Measurements from ENCODE around the gene OR13C2. TPM values are rescaled to one million over a fixed set of nuclear protein-coding genes. Genes with fewer than 3 reads are reported as not detected.
"Not testable (repeated sequence)": the region's sequence is repeated elsewhere in the genome, so short reads cannot be mapped to it uniquely, and the experiment has no call there.

Gene OR13C2, protein sequence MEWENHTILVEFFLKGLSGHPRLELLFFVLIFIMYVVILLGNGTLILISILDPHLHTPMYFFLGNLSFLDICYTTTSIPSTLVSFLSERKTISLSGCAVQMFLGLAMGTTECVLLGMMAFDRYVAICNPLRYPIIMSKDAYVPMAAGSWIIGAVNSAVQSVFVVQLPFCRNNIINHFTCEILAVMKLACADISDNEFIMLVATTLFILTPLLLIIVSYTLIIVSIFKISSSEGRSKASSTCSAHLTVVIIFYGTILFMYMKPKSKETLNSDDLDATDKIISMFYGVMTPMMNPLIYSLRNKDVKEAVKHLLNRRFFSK
- not detected in 2 replicates for total RNA-seq

DNA sequence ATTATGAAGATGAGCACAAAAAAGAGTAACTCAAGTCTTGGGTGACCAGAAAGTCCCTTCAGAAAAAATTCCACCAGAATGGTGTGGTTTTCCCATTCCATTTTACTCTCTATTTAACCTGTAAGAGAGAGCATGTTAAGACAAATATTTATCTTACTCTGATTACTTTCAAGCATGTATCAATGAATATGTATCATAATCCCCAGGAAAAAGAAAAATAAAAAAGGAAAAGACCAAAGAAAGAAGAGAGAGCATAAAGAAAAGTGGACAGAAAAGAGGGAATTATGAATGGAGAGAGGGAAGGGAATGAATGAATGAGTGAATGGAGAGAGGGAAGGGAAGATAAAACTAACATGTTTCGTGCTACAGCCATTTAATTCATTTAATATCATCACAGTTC lies at the start of gene OR13C2:
TSS of gene OR13C2 (minus strand) at position 101 of the 400 bp plus-strand sequence. CDS start at position 101, 0 bp downstream.
- H3K4me3 Mint-ChIP-seq; intact Hi-C loops (cut with micrococcal nuclease); H3K4me1 Mint-ChIP-seq (ENCODE audit: low read depth); DNase-seq (ENCODE audit: low spot score); H3K27me3 Mint-ChIP-seq (ENCODE audit: insufficient read depth); H3K36me3 Mint-ChIP-seq (ENCODE audit: low read depth); H3K27ac Mint-ChIP-seq; H3K9me3 Mint-ChIP-seq: not testable (repeated sequence)

DNA sequence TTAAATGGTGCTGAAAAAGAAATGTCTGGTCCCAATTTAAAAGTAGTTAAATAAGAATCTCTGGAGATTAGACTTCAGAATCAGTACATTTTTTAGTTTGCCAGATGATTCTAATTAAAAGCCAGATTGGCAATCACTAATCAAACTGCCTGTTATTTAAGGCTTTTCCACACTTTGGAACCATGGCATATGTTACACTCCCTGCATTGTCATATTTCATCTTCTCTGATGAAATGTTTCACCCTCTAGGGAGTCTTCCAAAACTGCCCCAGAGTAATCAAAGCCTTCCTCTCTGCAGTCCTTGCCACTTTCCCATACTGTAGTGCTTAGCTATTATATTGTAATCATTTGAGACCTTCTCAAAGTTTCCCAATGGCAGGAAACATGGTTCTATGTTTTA lies 30.0 kb upstream of the OR13C2 start:
- Mint-ChIP-seq H3K9me3 (peaks cover 6% of the 10 kb centered on the region), H3K4me1 (ENCODE audit: low read depth) (no peaks in the 10 kb centered on the region), H3K36me3 (ENCODE audit: low read depth) (no peaks in the 10 kb centered on the region), H3K27me3 (ENCODE audit: insufficient read depth) (no peaks in the 10 kb centered on the region), H3K4me3 (no peak overlapping the region), H3K27ac (no peak overlapping the region)
- no peak for DNase-seq (ENCODE audit: low spot score)
- intact Hi-C loops (cut with micrococcal nuclease): no loop called here

DNA sequence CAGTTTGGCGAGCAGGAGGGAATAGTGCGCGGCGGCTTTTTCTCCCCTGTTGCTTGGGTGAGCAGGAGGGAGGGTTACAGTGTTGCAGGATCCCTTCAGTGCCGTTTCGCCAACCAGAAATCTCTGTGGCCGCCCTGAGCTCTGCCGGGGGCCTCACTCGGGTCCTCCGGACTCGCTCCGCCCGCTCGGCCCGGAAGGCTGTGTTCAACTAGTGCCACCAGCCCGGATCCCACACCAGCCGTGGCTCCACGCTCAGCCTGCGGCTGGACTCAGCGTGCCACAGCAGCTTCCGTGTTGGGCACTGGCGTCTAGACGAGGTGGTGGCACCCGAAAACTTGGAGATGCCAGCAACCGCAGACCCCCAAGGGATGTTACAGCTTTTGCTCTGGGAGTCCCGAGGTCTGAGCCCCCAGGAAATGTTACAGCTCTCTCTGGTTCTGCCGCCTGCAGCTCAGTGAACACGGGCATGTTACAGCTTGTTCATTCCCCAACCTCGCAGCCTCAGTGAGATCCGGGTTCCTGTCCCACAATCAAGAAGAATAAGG lies 28.6 kb upstream of the OR13C2 start:
- Mint-ChIP-seq H3K27ac (no peak overlapping the region), H3K9me3 (peaks cover 4% of the 10 kb centered on the region), H3K27me3 (ENCODE audit: insufficient read depth) (no peaks in the 10 kb centered on the region), H3K36me3 (ENCODE audit: low read depth) (no peaks in the 10 kb centered on the region), H3K4me1 (ENCODE audit: low read depth) (no peaks in the 10 kb centered on the region), H3K4me3 (no peak overlapping the region)
- intact Hi-C loops (cut with micrococcal nuclease): no loop called here
- DNase-seq (ENCODE audit: low spot score): no peak

DNA sequence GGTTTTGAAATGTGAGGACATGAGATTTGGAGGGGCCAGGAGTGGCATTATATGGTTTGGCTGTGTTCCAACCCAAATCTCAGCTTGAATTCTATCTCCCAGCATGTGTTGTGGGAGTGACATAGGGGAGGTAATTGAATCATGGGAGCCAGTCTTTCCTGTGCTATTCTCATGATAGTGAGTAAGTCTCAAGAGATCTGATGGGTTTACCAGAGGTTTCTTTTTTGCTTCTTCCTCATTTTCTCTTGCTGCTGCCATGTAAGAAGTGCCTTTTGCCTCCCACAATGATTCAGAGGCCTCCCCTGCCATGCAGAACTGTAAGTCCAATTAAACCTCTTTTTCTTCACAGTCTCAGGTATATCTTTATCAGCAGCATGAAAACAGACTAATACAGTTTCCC lies 20.5 kb upstream of the OR13C2 start:
- H3K27ac Mint-ChIP-seq; DNase-seq (ENCODE audit: low spot score); H3K9me3 Mint-ChIP-seq; H3K36me3 Mint-ChIP-seq (ENCODE audit: low read depth); H3K4me1 Mint-ChIP-seq (ENCODE audit: low read depth); H3K4me3 Mint-ChIP-seq; intact Hi-C loops (cut with micrococcal nuclease); H3K27me3 Mint-ChIP-seq (ENCODE audit: insufficient read depth): not testable (repeated sequence)

DNA sequence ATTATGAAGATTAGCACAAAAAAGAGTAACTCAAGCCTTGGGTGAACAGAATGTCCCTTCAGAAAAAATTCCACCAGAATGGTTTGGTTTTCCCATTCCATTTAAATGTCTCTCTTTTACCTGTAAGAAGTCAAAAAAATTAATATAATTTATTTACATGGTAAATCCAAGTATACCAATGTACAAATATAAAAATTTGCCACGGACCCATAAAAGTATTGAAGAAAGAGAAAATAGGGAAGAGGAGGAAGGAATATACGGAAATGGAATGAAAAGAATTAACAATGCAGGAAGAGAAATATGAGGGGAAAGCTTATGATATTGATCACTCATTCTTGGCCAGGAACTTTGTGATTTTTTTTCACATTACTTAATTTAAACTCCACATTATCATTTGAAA lies 12.7 kb upstream of the OR13C2 start, which contains the start of gene OR13C9:
TSS of gene OR13C9 (minus strand) at position 101 of the 400 bp plus-strand sequence. CDS start at position 101, 0 bp downstream.
- no peaks in the 10 kb centered on the region for H3K36me3 Mint-ChIP-seq (ENCODE audit: low read depth)
- H3K4me1 Mint-ChIP-seq (ENCODE audit: low read depth): no peaks in the 10 kb centered on the region
- no peaks in the 10 kb centered on the region for H3K27me3 Mint-ChIP-seq (ENCODE audit: insufficient read depth)
- H3K27ac Mint-ChIP-seq: no peak within 1 kb of the TSS
- DNase-seq (ENCODE audit: low spot score): no peak
- no peak within 1 kb of the TSS for H3K4me3 Mint-ChIP-seq
- H3K9me3 Mint-ChIP-seq: no peaks in the 10 kb centered on the region
- intact Hi-C loops (cut with micrococcal nuclease): no loop called here

DNA sequence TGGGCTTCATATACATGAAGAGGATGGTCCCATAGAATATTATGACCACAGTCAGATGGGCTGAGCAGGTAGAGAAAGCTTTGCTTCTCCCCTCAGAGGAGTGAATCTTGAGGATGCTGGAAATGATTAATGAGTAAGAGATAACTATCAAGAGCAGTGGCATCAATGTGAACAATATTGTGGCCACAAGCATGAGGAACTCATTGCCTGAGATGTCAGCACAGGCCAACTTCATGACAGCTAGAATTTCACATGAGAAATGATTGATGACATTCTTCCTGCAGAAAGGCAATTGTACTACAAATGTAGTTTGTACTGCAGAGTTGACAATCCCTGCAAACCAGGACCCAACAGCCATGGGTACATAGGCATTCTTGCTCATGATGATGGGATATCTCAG lies 12.0 kb upstream of the OR13C2 start:
- DNase-seq (ENCODE audit: low spot score): no peak
- H3K36me3 Mint-ChIP-seq (ENCODE audit: low read depth): no peaks in the 10 kb centered on the region

DNA sequence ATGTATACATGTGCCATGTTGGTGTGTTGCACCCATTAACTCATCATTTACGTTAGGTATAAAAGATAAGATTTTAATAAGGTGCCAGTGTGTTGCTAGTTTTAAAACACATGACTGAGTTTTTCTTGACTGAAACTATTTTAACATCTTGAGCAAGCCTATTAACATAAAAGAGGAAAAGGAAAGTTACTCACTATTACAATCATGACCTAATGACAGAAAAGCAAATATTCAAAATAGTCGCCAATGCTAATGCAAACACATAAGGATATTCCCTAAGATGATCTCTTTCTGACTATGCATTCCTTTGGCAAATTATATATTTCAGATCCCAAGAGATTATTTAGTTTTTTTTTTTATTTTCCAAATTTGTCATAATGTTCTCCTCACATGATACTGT lies 5.8 kb upstream of the OR13C2 start:
- no peak overlapping the region for H3K27ac Mint-ChIP-seq
- DNase-seq (ENCODE audit: low spot score): no peak
- intact Hi-C loops (cut with micrococcal nuclease): no loop called here
- no peaks in the 10 kb centered on the region for H3K36me3 Mint-ChIP-seq (ENCODE audit: low read depth)
- no peaks in the 10 kb centered on the region for H3K9me3 Mint-ChIP-seq
- H3K27me3 Mint-ChIP-seq (ENCODE audit: insufficient read depth): no peaks in the 10 kb centered on the region
- no peaks in the 10 kb centered on the region for H3K4me1 Mint-ChIP-seq (ENCODE audit: low read depth)
- H3K4me3 Mint-ChIP-seq: no peak overlapping the region

More for the DNA sequence above, 12.0 kb upstream of the OR13C2 start:
- no peaks in the 10 kb centered on the region for H3K9me3 Mint-ChIP-seq
- no peaks in the 10 kb centered on the region for H3K4me1 Mint-ChIP-seq (ENCODE audit: low read depth)
- H3K4me3 Mint-ChIP-seq: no peak overlapping the region
- intact Hi-C loops (cut with micrococcal nuclease): no loop called here
- H3K27ac Mint-ChIP-seq: no peak overlapping the region
- H3K27me3 Mint-ChIP-seq (ENCODE audit: insufficient read depth): no peaks in the 10 kb centered on the region

DNA sequence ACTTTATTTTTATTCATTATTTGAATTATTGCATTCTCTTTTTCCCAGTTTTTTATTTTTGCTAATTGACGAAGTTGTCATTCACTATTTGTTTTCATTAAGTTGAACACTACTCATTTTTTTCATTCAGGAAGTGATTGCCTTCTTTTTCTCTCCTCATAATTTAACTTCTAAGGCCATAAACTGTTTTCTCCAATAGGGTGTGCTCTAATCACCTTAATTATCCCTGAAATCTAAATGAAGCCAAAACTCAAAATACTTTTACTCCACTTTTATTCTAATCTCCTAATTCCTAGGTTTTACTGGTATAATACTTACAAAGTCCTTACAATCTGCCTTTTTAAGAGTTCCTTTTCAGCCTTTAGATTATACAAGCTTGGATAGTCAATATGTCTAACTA lies 2.9 kb upstream of the OR13C2 start:
- Mint-ChIP-seq H3K36me3 (ENCODE audit: low read depth) (no peaks in the 10 kb centered on the region), H3K27me3 (ENCODE audit: insufficient read depth) (no peaks in the 10 kb centered on the region), H3K27ac (no peak overlapping the region), H3K4me3 (no peak overlapping the region), H3K4me1 (ENCODE audit: low read depth) (no peaks in the 10 kb centered on the region), H3K9me3 (no peaks in the 10 kb centered on the region)
- intact Hi-C loops (cut with micrococcal nuclease): no loop called here
- no peak for DNase-seq (ENCODE audit: low spot score)

DNA sequence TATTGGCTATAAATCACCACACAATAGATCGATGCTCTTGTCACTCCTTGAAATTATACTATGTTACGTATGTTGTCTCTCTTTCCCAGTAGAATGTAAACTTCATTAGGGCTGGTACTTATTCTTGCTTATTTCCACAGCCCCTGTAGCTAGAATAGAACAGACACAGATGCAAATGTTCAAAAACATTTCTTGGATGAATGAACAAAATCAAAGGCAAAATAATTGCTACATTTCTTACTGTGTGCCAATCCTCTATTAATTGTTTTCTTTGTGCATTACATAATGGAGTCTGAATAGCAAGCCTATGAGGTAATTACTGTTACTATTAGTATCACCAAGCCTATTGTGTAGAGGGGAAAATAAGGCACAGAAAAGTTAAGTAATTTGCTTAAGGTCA lies 725 bp upstream of the OR13C2 start:
- Mint-ChIP-seq H3K9me3 (no peaks in the 10 kb centered on the region), H3K27me3 (ENCODE audit: insufficient read depth) (no peaks in the 10 kb centered on the region), H3K36me3 (ENCODE audit: low read depth) (no peaks in the 10 kb centered on the region), H3K4me3 (no peak overlapping the region), H3K27ac (no peak overlapping the region), H3K4me1 (ENCODE audit: low read depth) (no peaks in the 10 kb centered on the region)
- DNase-seq (ENCODE audit: low spot score): no peak
- intact Hi-C loops (cut with micrococcal nuclease): no loop called here

DNA sequence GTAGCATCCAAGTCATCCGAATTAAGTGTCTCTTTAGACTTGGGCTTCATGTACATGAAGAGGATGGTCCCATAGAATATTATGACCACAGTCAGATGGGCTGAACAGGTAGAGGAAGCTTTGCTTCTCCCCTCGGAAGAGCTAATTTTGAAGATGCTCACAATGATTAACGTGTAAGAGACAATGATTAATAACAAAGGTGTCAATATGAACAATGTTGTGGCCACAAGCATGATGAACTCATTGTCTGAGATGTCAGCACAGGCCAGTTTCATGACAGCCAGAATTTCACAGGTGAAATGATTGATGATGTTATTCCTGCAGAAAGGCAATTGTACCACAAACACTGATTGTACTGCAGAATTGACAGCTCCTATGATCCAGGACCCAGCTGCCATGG lies 626 bp downstream of the OR13C2 start:
- no peaks in the 10 kb centered on the region for H3K9me3 Mint-ChIP-seq
- DNase-seq (ENCODE audit: low spot score): no peak
- no peaks in the 10 kb centered on the region for H3K27me3 Mint-ChIP-seq (ENCODE audit: insufficient read depth)
- H3K36me3 Mint-ChIP-seq (ENCODE audit: low read depth): no peaks in the 10 kb centered on the region
- no peak overlapping the region for H3K27ac Mint-ChIP-seq
- H3K4me3 Mint-ChIP-seq: no peak overlapping the region
- no peaks in the 10 kb centered on the region for H3K4me1 Mint-ChIP-seq (ENCODE audit: low read depth)
- intact Hi-C loops (cut with micrococcal nuclease): no loop called here

DNA sequence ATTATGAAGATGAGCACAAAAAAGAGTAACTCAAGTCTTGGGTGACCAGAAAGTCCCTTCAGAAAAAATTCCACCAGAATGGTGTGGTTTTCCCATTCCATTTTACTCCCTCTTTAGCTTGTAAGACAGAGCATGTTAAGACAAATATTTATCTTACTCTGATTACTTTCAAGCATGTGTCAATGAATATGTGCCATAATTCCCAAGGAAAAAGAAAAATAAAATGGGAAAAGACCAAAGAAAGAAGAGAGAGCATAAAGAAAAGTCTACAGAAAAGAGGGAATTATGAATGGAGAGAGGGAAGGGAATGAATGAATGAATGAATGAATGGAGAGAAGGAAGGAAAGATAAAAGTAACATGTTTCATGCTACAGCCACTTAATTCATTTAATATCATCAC lies 6.1 kb downstream of the OR13C2 start, which contains the start of gene OR13C5:
TSS of gene OR13C5 (minus strand) at position 101 of the 400 bp plus-strand sequence. CDS start at position 101, 0 bp downstream.
- intact Hi-C loops (cut with micrococcal nuclease); H3K36me3 Mint-ChIP-seq (ENCODE audit: low read depth); H3K27ac Mint-ChIP-seq; DNase-seq (ENCODE audit: low spot score); H3K4me1 Mint-ChIP-seq (ENCODE audit: low read depth); H3K9me3 Mint-ChIP-seq; H3K4me3 Mint-ChIP-seq; H3K27me3 Mint-ChIP-seq (ENCODE audit: insufficient read depth): not testable (repeated sequence)

DNA sequence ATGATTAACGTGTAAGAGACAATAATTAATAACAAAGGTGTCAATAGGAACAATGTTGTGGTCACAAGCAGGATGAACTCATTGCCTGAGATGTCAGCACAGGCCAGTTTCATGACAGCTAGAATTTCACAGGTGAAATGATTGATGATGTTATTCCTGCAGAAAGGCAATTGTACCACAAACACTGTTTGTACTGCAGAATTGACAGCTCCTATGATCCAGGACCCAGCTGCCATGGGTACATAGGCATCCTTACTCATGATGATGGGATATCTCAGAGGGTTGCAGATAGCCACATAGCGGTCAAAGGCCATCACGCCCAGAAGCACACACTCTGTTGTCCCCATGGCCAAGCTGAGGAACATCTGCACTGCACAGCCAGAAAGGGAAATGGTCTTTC lies 6.7 kb downstream of the OR13C2 start:
- H3K27me3 Mint-ChIP-seq (ENCODE audit: insufficient read depth); DNase-seq (ENCODE audit: low spot score); H3K27ac Mint-ChIP-seq; H3K36me3 Mint-ChIP-seq (ENCODE audit: low read depth); H3K9me3 Mint-ChIP-seq; H3K4me3 Mint-ChIP-seq; intact Hi-C loops (cut with micrococcal nuclease); H3K4me1 Mint-ChIP-seq (ENCODE audit: low read depth): not testable (repeated sequence)

DNA sequence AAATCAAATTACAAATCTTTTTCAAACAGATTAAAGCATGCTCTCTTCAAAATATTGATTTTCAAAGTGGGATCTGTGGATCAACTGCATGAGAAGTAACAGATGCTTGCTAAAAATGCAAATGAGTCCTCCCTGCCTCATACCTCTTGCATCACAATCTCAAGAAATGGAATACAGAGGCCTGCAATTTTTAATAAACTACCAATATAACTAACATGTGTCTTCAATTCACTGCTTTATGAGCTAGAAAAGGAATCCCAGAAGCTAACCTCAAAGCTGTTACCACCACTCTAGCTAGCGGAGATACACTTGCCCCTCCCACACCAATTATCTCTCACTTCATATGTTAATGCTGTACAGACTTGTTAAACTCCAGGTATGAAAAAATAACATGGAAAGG lies 15.8 kb downstream of the OR13C2 start:
- intact Hi-C loops (cut with micrococcal nuclease): no loop called here
- H3K4me1 Mint-ChIP-seq (ENCODE audit: low read depth): no peaks in the 10 kb centered on the region
- no peak for DNase-seq (ENCODE audit: low spot score)
- H3K4me3 Mint-ChIP-seq: no peak overlapping the region
- H3K9me3 Mint-ChIP-seq: no peaks in the 10 kb centered on the region
- H3K27me3 Mint-ChIP-seq (ENCODE audit: insufficient read depth): peaks cover 4% of the 10 kb centered on the region
- H3K36me3 Mint-ChIP-seq (ENCODE audit: low read depth): no peaks in the 10 kb centered on the region
- H3K27ac Mint-ChIP-seq: no peak overlapping the region

Data from activated T-helper 1 cell treated with anti-CD3 and anti-CD28 coated beads, Interleukin-12 subunit alpha, Interleukin-12 subunit beta, Interleukin-2, Interleukin-4 antibody, amounts not matched to agents 30 ng/mL and 10 ng/mL and 1 ng/mL, durations not matched to agents 14 hours and 24 hours and 36 hours (primary cell).